Fibroblast of lung (primary cell): ENCODE data around the gene ERFL.

Experiments used
- EZH2 ChIP-seq: IDR thresholded peaks from 2 replicates; pipeline ENCODE4 v1.5.1; 2012; ENCODE audit warnings: low read length, control low read depth, mild to moderate bottlenecking; ENCODE audit errors: missing control alignments
- TF ChIP-seq, protein P1 (sequence below), 2 donors: IDR thresholded peaks in 1 of 2; conservative IDR thresholded peaks in 1 of 2; 1 replicate in 1 of 2; 2 replicates in 1 of 2; pipeline ENCODE4 v1.5.1; 2011 to 2012; ENCODE audit warnings: low read length in 2 of 2, control low read depth in 1 of 2, inconsistent platforms in 1 of 2, low read depth in 1 of 2, mild to moderate bottlenecking in 1 of 2

- TF ChIP-seq EZH2 = no peak
- TF ChIP-seq, protein P1, sequence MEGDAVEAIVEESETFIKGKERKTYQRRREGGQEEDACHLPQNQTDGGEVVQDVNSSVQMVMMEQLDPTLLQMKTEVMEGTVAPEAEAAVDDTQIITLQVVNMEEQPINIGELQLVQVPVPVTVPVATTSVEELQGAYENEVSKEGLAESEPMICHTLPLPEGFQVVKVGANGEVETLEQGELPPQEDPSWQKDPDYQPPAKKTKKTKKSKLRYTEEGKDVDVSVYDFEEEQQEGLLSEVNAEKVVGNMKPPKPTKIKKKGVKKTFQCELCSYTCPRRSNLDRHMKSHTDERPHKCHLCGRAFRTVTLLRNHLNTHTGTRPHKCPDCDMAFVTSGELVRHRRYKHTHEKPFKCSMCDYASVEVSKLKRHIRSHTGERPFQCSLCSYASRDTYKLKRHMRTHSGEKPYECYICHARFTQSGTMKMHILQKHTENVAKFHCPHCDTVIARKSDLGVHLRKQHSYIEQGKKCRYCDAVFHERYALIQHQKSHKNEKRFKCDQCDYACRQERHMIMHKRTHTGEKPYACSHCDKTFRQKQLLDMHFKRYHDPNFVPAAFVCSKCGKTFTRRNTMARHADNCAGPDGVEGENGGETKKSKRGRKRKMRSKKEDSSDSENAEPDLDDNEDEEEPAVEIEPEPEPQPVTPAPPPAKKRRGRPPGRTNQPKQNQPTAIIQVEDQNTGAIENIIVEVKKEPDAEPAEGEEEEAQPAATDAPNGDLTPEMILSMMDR (conservative IDR thresholded peaks at IDR 0.05 in 1 of 2, IDR thresholded peaks at IDR 0.05 in 1 of 2; ENCODE audit: low read depth in 1 of 2, low read length in 2 of 2) = no peak
Measured at GRCh38 chr19:41870401-41870873, 57.8 kb downstream of the ERFL start.
